Activated T-helper 17 cell treated with anti-CD3 and anti-CD28 coated beads, Interleukin-2, amount 50 U/mL, for 72 hours (primary cell): ENCODE measurements around the gene EBP. TPM values are rescaled to one million over a fixed set of nuclear protein-coding genes. Genes with fewer than 3 reads are reported as not detected.

Experiments used
- ATAC-seq: fragments of 150-1000 bp; cut with Tn5 transposase; replicated peaks from 2 replicates; pipeline ENCODE4 v1.10.0; 2021; ENCODE audit warnings: mild to moderate bottlenecking, moderate library complexity
- H3K27ac Mint-ChIP-seq: one replicate; pipeline ENCODE4 v1.8.0; 2022; ENCODE audit warnings: mixed read lengths
- H3K27me3 Mint-ChIP-seq: one replicate; pipeline ENCODE4 v1.8.0; 2022; ENCODE audit warnings: mixed read lengths
- H3K36me3 Mint-ChIP-seq: one replicate; pipeline ENCODE4 v1.8.0; 2022; ENCODE audit warnings: low read depth, mild to moderate bottlenecking, mixed read lengths
- H3K4me1 Mint-ChIP-seq: one replicate; pipeline ENCODE4 v1.8.0; 2022; ENCODE audit warnings: mixed read lengths
- H3K4me3 Mint-ChIP-seq: one replicate; pipeline ENCODE4 v1.8.0; 2022; ENCODE audit warnings: mild to moderate bottlenecking, mixed read lengths
- H3K9me3 Mint-ChIP-seq: one replicate; pipeline ENCODE4 v1.8.0; 2022; ENCODE audit warnings: mixed read lengths
- total RNA-seq, 2 donors: library from RNA; stranded (reverse); gene quantifications; one replicate each; pipeline ENCODE4 v1.2.3, GENCODE V29; 2022

EBP gene
- 100 to 1,000 TPM; 104 to 213 TPM for total RNA-seq

GRCh38 chrX:48521353-48522243, at the start of gene EBP:
TSS of gene EBP (plus strand) at chrX:48521808. CDS start at chrX:48523772, 1,964 bp downstream.
- Mint-ChIP-seq H3K4me3 (peak within 1 kb of the TSS; percentile 84), H3K27ac (peak within 1 kb of the TSS; percentile 83), H3K27me3 (no peaks in the 10 kb centered on the region), H3K9me3 (no peaks in the 10 kb centered on the region), H3K36me3 (peaks cover 28% of the 10 kb centered on the region), H3K4me1 (peaks cover 16% of the 10 kb centered on the region)
- ATAC-seq = peak; percentile 94

- Mint-ChIP-seq H3K36me3 (peaks cover 37% of the 10 kb centered on the region), H3K4me1 (peaks cover 13% of the 10 kb centered on the region), H3K9me3 (no peaks in the 10 kb centered on the region), H3K27ac (no peak overlapping the region), H3K4me3 (no peak overlapping the region), H3K27me3 (no peaks in the 10 kb centered on the region)
- no peak for ATAC-seq
Measured at GRCh38 chrX:48472225-48472624, 49.4 kb upstream of the EBP start.

GRCh38 chrX:48472851-48473703, 48.5 kb upstream of the EBP start:
- Mint-ChIP-seq H3K4me3 (no peak overlapping the region), H3K36me3 (peaks cover 37% of the 10 kb centered on the region), H3K27ac (no peak overlapping the region), H3K4me1 (peaks cover 18% of the 10 kb centered on the region), H3K27me3 (no peaks in the 10 kb centered on the region), H3K9me3 (no peaks in the 10 kb centered on the region)
- no peak for ATAC-seq

GRCh38 chrX:48473704-48473990, 48.0 kb upstream of the EBP start:
- Mint-ChIP-seq H3K36me3 (peaks cover 37% of the 10 kb centered on the region), H3K27ac (no peak overlapping the region), H3K4me1 (peaks cover 18% of the 10 kb centered on the region), H3K4me3 (no peak overlapping the region), H3K27me3 (no peaks in the 10 kb centered on the region), H3K9me3 (no peaks in the 10 kb centered on the region)
- no peak for ATAC-seq

GRCh38 chrX:48474127-48474526, 47.5 kb upstream of the EBP start:
- peaks cover 39% of the 10 kb centered on the region for H3K36me3 Mint-ChIP-seq
- no peak for ATAC-seq

GRCh38 chrX:48474581-48474980, 47.0 kb upstream of the EBP start:
- H3K4me3 Mint-ChIP-seq = peak overlapping the region; percentile 80
- no peak for ATAC-seq
- no peaks in the 10 kb centered on the region for H3K9me3 Mint-ChIP-seq
- H3K27me3 Mint-ChIP-seq = no peaks in the 10 kb centered on the region
- H3K27ac Mint-ChIP-seq = peak overlapping the region; percentile 15
- H3K4me1 Mint-ChIP-seq = peaks cover 14% of the 10 kb centered on the region
- peaks cover 41% of the 10 kb centered on the region for H3K36me3 Mint-ChIP-seq

More at GRCh38 chrX:48474127-48474526, 47.5 kb upstream of the EBP start:
- Mint-ChIP-seq H3K27me3 (no peaks in the 10 kb centered on the region), H3K27ac (no peak overlapping the region), H3K9me3 (no peaks in the 10 kb centered on the region), H3K4me3 (no peak overlapping the region), H3K4me1 (peaks cover 18% of the 10 kb centered on the region)

GRCh38 chrX:48475296-48475695, 46.3 kb upstream of the EBP start:
- no peaks in the 10 kb centered on the region for H3K27me3 Mint-ChIP-seq
- peaks cover 10% of the 10 kb centered on the region for H3K4me1 Mint-ChIP-seq
- H3K9me3 Mint-ChIP-seq = no peaks in the 10 kb centered on the region
- H3K4me3 Mint-ChIP-seq = peak overlapping the region; percentile 80
- no peak for ATAC-seq
- peaks cover 48% of the 10 kb centered on the region for H3K36me3 Mint-ChIP-seq
- H3K27ac Mint-ChIP-seq = peak overlapping the region; percentile 96

- H3K4me1 Mint-ChIP-seq = peaks cover 10% of the 10 kb centered on the region
- peak within 1 kb of the TSS; percentile 96 for H3K27ac Mint-ChIP-seq
- H3K4me3 Mint-ChIP-seq = peak within 1 kb of the TSS; percentile 80
- H3K27me3 Mint-ChIP-seq = no peaks in the 10 kb centered on the region
- H3K36me3 Mint-ChIP-seq = peaks cover 55% of the 10 kb centered on the region
- H3K9me3 Mint-ChIP-seq = no peaks in the 10 kb centered on the region
- peak; percentile 95 for ATAC-seq
Measured at GRCh38 chrX:48475774-48476577, 45.6 kb upstream of the EBP start, which contains the start of gene FTSJ1. TSS of gene FTSJ1 (plus strand) at chrX:48476199. CDS start at chrX:48478048, 1,849 bp downstream.

- Mint-ChIP-seq H3K4me1 (peaks cover 10% of the 10 kb centered on the region), H3K36me3 (peaks cover 64% of the 10 kb centered on the region), H3K9me3 (no peaks in the 10 kb centered on the region), H3K27ac (peak overlapping the region; percentile 96), H3K4me3 (peak overlapping the region; percentile 80), H3K27me3 (no peaks in the 10 kb centered on the region)
- ATAC-seq = no peak
Measured at GRCh38 chrX:48476919-48477318, 44.7 kb upstream of the EBP start.

GRCh38 chrX:48477960-48478755, 43.5 kb upstream of the EBP start:
- peak overlapping the region; percentile 80 for H3K4me3 Mint-ChIP-seq
- ATAC-seq = no peak
- H3K4me1 Mint-ChIP-seq = peaks cover 10% of the 10 kb centered on the region
- H3K27me3 Mint-ChIP-seq = no peaks in the 10 kb centered on the region
- peaks cover 77% of the 10 kb centered on the region for H3K36me3 Mint-ChIP-seq
- peak overlapping the region; percentile 96 for H3K27ac Mint-ChIP-seq
- H3K9me3 Mint-ChIP-seq = no peaks in the 10 kb centered on the region

GRCh38 chrX:48478806-48479205, 42.8 kb upstream of the EBP start:
- Mint-ChIP-seq H3K9me3 (no peaks in the 10 kb centered on the region), H3K27ac (no peak overlapping the region), H3K4me3 (peak overlapping the region; percentile 80), H3K4me1 (peaks cover 10% of the 10 kb centered on the region), H3K36me3 (peaks cover 83% of the 10 kb centered on the region), H3K27me3 (no peaks in the 10 kb centered on the region)
- no peak for ATAC-seq

- Mint-ChIP-seq H3K27ac (peak overlapping the region; percentile 59), H3K36me3 (peaks cover 90% of the 10 kb centered on the region), H3K4me3 (no peak overlapping the region), H3K4me1 (peaks cover 10% of the 10 kb centered on the region), H3K9me3 (no peaks in the 10 kb centered on the region), H3K27me3 (no peaks in the 10 kb centered on the region)
- ATAC-seq = no peak
Measured at GRCh38 chrX:48480142-48480541, 41.5 kb upstream of the EBP start.

GRCh38 chrX:48480583-48480982, 41.0 kb upstream of the EBP start:
- Mint-ChIP-seq H3K4me3 (no peak overlapping the region), H3K27ac (peak overlapping the region; percentile 59), H3K4me1 (peaks cover 10% of the 10 kb centered on the region), H3K36me3 (peaks cover 94% of the 10 kb centered on the region), H3K9me3 (no peaks in the 10 kb centered on the region), H3K27me3 (no peaks in the 10 kb centered on the region)
- no peak for ATAC-seq
